Measurements from ENCODE around the gene RASGRP4.

DNA sequence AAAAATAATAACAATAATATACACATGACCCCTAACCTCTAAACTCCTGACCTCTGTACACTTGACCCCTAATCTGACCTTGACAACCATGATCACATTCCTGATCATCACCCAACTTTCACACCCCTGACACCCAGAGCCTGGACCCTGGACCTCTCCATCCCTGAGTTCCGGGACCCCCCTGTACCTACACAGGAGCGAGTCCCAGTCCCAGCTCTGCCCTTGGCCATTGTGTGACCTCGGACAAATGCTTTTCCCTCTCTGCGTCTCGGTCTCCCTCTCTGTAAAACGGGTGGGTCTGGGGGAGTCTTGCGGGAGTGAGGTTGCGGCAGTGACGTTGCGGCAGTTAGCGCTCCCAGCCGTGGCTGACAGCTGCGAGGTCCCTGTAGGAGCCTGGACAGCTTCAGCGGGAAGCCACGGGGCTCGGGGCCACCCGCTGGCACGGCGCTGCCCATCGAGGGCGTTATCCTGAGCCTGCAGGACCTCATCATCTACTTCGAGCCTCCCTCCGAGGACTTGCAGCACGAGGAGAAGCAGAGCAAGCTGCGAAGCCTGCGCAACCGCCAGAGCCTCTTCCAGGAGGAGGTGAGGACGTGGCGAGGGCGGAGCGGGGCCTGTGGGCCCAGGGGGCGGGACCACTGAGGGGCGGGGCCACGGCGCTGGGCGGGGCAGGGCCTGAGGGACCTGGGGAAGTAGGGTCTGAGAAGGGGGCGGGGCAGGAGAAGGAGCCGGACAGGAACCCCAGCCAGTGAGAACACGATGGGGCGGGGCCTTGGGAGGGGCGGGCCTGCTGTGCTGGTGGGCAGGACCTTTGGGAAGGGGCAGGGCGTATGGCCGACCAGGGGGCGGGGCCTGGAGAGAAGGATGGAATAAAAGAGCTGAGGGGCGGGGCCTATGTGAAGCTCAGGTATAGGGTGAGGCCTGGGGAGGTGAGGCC is 26.7 kb upstream of the RASGRP4 start:
- TF ChIP-seq, protein P1, sequence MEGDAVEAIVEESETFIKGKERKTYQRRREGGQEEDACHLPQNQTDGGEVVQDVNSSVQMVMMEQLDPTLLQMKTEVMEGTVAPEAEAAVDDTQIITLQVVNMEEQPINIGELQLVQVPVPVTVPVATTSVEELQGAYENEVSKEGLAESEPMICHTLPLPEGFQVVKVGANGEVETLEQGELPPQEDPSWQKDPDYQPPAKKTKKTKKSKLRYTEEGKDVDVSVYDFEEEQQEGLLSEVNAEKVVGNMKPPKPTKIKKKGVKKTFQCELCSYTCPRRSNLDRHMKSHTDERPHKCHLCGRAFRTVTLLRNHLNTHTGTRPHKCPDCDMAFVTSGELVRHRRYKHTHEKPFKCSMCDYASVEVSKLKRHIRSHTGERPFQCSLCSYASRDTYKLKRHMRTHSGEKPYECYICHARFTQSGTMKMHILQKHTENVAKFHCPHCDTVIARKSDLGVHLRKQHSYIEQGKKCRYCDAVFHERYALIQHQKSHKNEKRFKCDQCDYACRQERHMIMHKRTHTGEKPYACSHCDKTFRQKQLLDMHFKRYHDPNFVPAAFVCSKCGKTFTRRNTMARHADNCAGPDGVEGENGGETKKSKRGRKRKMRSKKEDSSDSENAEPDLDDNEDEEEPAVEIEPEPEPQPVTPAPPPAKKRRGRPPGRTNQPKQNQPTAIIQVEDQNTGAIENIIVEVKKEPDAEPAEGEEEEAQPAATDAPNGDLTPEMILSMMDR (IDR thresholded peaks at IDR 0.05), result no peak
- no peak for TF ChIP-seq ZFX (IDR thresholded peaks at IDR 0.05; ENCODE audit: borderline replicate concordance)

Measured in 22Rv1 (cell line).